Mucosa of gallbladder (tissue), 1 donor: Measurements from ENCODE around the gene TAPBP. TPM values are rescaled to one million over a fixed set of nuclear protein-coding genes. Genes with fewer than 3 reads are reported as not detected.
"Not testable (repeated sequence)": the region's sequence is repeated elsewhere in the genome, so short reads cannot be mapped to it uniquely, and the experiment has no call there.

Experiments
- DNase-seq: peaks from one replicate; pipeline ENCODE4 v3.0.0-alpha.2; 2020; ENCODE audit warnings: low spot score
- total RNA-seq: library from RNA; stranded (reverse); gene quantifications from one replicate; pipeline ENCODE4 v1.2.1, GENCODE V29; 2021
- donor health status: DM: no; HTN: no; CAD: no.

The TAPBP gene
- total RNA-seq, 1 donor from 2014 or later, result 200 TPM

GRCh38 chr6:33296797-33297405, 17.0 kb downstream of the TAPBP start:
- DNase-seq, result no peak

GRCh38 chr6:33295621-33296369, 18.1 kb downstream of the TAPBP start:
- DNase-seq, result no peak

- no peak for DNase-seq
Observed at GRCh38 chr6:33294086-33294823, 19.6 kb downstream of the TAPBP start.

GRCh38 chr6:33292996-33293682, 20.7 kb downstream of the TAPBP start:
- DNase-seq, result no peak

DNA sequence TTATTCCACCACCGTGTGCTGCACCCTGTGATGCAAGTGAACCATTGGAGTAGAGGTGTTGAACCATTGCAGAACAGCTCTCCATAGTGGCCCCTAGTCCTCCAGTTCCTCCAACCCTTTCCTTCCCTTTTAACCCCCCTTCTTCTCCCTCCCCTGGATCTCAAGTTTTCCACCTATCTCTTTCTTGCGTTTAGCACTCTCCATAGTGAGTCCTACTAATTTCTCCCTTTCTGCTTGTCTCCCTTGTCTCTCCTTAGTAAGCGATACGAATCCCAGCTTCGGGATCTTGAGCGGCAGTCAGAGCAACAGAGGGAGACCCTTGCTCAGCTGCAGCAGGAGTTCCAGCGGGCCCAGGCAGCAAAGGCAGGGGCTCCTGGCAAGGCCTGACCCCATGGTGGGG, 23.4 kb downstream of the TAPBP start:
- DNase-seq, result no peak

DNA sequence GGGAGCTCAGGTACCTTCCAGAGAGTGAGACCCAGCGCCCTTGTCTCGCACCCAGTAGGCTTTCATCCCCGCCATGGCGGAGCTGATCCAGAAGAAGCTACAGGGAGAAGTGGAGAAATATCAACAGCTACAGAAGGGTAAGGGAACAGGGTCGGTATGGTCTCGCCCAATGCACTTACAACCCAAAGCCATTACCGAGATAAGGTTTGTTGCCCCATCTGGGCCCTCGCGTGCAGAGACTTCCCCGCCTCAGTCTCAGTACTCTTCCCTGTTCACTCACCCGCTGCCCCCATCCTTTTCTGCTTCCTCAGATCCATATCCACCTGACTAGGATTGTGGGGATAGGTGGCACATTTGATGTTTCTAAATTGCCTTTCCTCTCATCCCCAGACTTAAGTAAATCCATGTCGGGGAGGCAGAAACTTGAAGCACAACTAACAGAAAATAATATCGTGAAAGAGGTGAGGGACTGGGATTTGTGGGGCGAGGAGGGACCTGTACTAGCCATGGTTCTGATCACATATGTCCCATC, 24.0 kb downstream of the TAPBP start:
- DNase-seq, result no peak

DNA sequence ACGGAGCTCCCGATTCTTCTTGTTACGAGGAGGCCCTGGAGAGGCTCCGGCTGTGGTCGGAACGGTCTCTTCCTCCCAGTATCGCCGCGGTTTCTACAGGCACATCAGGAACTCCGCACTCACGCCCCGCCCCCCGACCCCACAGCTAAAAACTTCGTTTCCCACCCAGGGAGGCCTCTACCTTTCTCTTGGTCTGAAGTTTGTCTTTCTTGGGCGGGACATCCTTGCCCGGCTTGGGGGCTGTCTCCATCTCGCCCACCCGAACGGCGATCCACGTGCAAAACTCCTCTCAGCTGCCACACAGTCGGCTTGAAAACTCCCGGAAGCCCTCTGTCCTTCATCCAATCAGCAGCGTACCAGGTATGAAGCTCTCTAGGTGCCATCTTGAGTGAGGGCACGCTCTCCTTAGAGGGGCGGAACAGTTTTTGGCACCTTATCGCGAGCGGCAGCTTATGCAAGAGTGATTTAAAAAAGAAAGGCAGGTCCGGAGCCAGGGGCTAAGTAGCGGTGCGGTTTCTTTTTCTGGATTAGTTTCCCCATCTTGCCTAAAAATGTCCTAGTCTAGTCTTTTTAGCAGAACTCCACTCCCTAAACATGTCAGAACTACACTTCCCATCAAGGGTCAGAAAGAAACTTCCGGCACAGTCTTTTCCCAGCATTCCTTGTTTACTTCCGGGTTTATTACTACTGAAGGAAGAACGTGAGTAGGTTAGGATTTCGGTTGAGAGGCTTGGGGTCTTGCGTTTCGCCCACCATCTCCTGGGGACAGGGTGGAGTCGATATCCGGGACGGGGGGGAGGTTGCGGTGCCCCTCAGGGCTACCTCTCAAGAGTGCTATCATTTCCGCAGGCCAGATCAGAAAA, 24.7 kb downstream of the TAPBP start, which contains the start of the genes PFDN6 and WDR46:
Gene PFDN6, plus strand, starts transcription at position 681 of the 863 bp plus-strand sequence. CDS start 256 bp downstream, outside the sequence.
Gene WDR46, minus strand, starts transcription at position 319 of the 863 bp plus-strand sequence. Its CDS starts 69 bp downstream, at position 250.
- DNase-seq, result peak; percentile 85

GRCh38 chr6:33288141-33288920, 25.5 kb downstream of the TAPBP start:
- DNase-seq, result no peak

GRCh38 chr6:33286946-33287914, 26.6 kb downstream of the TAPBP start:
- no peak for DNase-seq

- not testable (repeated sequence) for DNase-seq
Observed at GRCh38 chr6:33285214-33285613, 28.7 kb downstream of the TAPBP start.

DNA sequence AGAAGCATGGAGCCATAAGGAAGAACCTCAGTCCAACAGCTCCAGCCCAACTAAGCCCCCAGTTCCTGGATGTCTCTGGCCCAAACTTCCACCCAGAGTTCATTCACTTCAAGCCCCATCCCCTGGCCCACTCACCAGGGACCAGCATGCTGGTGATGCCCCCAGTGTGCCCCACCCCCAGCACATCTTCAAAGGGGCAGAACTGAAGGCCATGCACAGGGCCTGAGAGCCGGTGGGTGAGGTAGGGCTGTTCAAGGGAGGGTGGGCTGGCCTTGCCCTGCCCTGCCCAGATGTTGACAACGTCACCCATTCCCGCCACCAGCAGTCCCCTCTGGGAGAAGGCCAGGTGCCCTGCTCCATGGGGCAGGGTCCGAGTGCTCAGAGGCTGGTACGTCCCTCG, 33.3 kb downstream of the TAPBP start:
- no peak for DNase-seq

DNA sequence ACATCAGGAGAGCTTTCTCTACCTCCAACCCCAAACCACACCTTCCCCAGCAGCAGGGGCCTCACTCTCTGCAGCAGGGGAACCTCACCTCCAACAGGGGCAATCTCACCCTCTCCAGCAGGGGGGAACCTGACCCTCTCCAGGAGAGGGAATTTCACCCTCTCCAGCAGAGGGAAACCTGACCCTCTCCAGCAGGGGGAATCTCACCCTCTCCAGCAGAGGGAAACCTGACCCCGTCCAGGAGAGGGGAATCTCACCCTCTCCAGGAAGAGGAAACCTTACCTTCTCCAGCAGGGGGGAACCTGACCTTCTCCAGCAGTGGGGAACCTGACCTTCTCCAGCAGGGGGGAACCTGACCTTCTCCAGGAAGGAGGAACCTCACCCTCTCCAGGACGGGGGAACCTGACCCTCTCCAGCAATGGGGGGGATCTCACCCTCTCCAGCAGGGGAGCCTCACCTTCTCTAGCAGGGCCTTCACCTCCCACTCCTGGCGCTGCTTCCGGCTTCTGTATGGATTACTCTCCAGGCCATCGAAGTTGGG, 33.8 kb downstream of the TAPBP start:
- no peak for DNase-seq

DNA sequence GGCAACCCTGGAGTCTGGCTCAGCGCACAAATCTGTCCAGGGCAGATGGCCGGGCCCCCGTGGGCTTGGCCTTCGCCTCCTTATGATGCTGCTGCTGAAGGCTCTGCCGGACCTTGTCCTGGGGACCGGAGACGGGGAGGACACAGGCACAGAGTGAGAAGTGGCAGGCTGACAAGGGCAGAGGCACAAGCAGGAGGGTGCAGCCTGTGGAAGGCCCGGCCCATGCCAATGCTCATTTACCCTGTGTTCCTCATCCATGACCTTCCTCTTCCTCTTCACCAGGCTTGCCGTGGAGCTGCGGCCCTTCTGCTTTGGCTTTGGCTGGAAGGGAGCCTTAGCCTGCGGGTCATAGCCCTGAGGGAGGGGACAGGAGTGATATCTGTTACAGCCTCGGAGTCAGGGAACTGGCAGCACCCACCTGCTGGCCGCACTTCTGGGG, 34.6 kb downstream of the TAPBP start:
- DNase-seq, result no peak

GRCh38 chr6:33278810-33279209, 35.1 kb downstream of the TAPBP start:
- DNase-seq, result no peak

GRCh38 chr6:33278392-33278741, 35.5 kb downstream of the TAPBP start:
- no peak for DNase-seq

- no peak for DNase-seq
Observed at GRCh38 chr6:33277663-33278391, 36.1 kb downstream of the TAPBP start.

DNA sequence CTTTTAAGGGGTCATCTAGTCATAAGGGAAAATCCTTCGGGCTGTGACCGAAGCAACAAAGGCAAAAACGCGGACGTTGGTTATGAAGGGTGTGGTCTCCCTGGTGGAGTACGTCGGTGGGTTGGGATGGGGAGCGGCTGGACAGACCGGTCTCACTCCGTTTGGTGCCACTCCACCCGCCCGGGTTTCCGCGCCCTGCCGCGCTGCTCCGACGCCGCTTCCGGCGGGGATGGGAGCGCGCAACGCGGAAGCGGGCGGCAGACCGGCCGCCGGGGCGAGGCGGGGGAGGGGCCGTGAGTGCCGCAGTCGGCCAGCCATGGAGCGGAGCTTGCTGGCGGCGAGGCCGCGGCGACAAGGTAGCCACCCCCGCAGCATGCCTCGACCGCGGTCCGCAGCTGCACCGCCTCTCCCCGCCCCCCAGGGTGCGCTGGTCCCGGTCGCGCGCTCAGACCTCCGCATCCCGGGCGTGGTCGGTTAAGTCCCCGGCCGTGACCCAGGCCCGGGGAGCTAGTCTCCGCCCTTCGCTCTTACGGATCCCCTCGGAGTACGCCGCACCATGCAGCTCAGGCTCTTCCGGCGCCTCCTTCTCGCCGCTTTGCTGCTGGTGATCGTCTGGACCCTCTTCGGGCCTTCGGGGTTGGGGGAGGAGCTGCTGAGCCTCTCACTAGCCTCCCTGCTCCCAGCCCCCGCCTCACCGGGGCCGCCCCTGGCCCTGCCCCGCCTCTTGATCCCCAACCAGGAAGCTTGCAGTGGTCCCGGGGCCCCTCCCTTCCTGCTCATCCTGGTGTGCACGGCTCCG, 36.8 kb downstream of the TAPBP start, which contains the start of gene B3GALT4:
Gene B3GALT4, plus strand, starts transcription at position 260 of the 799 bp plus-strand sequence. Its CDS starts 297 bp downstream, at position 557.
- DNase-seq, result peak; percentile 69
